ENCODE results near the gene HEPACAM. TPM values are rescaled to one million over a fixed set of nuclear protein-coding genes. Genes with fewer than 3 reads are reported as not detected.
A peak's percentile ranks its signal among the peaks of the same experiment; 100 is the strongest.

The HEPACAM gene
- total and polyA plus RNA-seq, 2 donors (not counting 3 experiments of a cell fraction or from before 2014, with no cell fraction given): not detected

DNA sequence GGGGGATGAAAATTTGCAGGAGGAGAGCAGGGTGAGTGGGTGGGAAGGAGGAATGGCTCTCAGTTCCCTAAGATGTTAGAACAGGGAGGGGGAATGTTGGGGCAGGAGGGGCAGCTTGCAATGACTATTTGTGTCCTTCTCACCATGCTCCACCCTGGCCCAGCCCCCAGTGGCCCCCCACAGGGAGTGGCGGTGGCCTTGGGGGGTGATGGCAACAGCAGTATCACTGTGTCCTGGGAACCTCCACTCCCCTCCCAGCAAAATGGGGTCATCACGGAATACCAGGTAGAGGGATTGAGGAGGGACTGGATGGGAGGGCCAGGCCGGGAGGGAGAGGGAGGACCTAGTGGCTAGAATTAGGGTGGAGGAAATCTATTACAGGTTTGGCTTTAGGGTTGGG lies 60.4 kb downstream of the HEPACAM start:
- CTCF ChIA-PET: interaction anchor here (1.1 to 3.5 kb wide), 10 partner anchors 9 to 127 kb away, joined by 3 to 70 read pairs (median 11); partner anchors contain the start of genes ROBO3 and ROBO4

More for the DNA sequence above, 60.4 kb downstream of the HEPACAM start:
- DNase-seq (ENCODE audit: low read depth, low spot score) (no peak), FAIRE-seq (no peak)
- no peak overlapping the region for H3K9ac ChIP-seq (replicated peaks; ENCODE audit: extremely low read depth, insufficient read depth, low read length)
- no peaks in the 10 kb centered on the region for H3K36me3 ChIP-seq (ENCODE audit: control insufficient read depth in 2 of 2, extremely low read depth in 1 of 2, insufficient read depth in 2 of 2, low read length in 2 of 2)
- H3K9me3 ChIP-seq (replicated peaks; ENCODE audit: control insufficient read depth, insufficient read depth, low read length): no peaks in the 10 kb centered on the region
- peaks cover 21% of the 10 kb centered on the region for H3K4me1 ChIP-seq (ENCODE audit: control insufficient read depth, extremely low read depth, insufficient read depth, low read length)
- peaks cover 26 to 34% of the 10 kb centered on the region in 2 experiments for H3K27me3 ChIP-seq (ENCODE audit: control insufficient read depth in 2 of 2, insufficient read depth in 2 of 2, low read length in 2 of 2)
- no peak overlapping the region for H3K4me3 ChIP-seq (replicated peaks in 1 of 3; ENCODE audit: insufficient read depth in 1 of 3, low read depth in 1 of 3, low read length in 3 of 3)
- H2AFZ ChIP-seq (ENCODE audit: low read depth, low read length): no peak overlapping the region
- TF ChIP-seq FOS (IDR thresholded peaks at IDR 0.05; ENCODE audit: borderline replicate concordance, insufficient read depth, low read length) (no peak), MYC (IDR thresholded peaks at IDR 0.05; ENCODE audit: low read depth, low read length) (no peak), POLR2AphosphoS5 (IDR thresholded peaks at IDR 0.05; ENCODE audit: insufficient read depth, low read depth, low read length) (no peak), JUN (IDR thresholded peaks at IDR 0.05; ENCODE audit: borderline replicate concordance, insufficient read depth, insufficient read length, low read depth) (no peak), EZH2 (IDR thresholded peaks at IDR 0.05; ENCODE audit: borderline replicate concordance, low read depth, low read length, severe bottlenecking) (no peak), GATA2 (IDR thresholded peaks at IDR 0.05; ENCODE audit: insufficient read depth, insufficient read length, low read depth, low read length) (no peak)
- TF ChIP-seq, protein P1, sequence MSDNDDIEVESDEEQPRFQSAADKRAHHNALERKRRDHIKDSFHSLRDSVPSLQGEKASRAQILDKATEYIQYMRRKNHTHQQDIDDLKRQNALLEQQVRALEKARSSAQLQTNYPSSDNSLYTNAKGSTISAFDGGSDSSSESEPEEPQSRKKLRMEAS (IDR thresholded peaks at IDR 0.05; ENCODE audit: insufficient read depth, insufficient read length): no peak
- TF ChIP-seq, protein P2, sequence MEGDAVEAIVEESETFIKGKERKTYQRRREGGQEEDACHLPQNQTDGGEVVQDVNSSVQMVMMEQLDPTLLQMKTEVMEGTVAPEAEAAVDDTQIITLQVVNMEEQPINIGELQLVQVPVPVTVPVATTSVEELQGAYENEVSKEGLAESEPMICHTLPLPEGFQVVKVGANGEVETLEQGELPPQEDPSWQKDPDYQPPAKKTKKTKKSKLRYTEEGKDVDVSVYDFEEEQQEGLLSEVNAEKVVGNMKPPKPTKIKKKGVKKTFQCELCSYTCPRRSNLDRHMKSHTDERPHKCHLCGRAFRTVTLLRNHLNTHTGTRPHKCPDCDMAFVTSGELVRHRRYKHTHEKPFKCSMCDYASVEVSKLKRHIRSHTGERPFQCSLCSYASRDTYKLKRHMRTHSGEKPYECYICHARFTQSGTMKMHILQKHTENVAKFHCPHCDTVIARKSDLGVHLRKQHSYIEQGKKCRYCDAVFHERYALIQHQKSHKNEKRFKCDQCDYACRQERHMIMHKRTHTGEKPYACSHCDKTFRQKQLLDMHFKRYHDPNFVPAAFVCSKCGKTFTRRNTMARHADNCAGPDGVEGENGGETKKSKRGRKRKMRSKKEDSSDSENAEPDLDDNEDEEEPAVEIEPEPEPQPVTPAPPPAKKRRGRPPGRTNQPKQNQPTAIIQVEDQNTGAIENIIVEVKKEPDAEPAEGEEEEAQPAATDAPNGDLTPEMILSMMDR (IDR thresholded peaks at IDR 0.05; ENCODE audit: extremely low read depth in 1 of 2, insufficient read depth in 1 of 2, low read depth in 1 of 2, low read length in 2 of 2): no peak
- no peaks in the 10 kb centered on the region for H4K20me1 ChIP-seq (replicated peaks; ENCODE audit: control insufficient read depth, extremely low read depth, insufficient read depth, low read length)
- no peaks in the 10 kb centered on the region for H3K79me2 ChIP-seq (ENCODE audit: control insufficient read depth, insufficient read depth, low read length)
- intact Hi-C loops (cut with micrococcal nuclease) (no loop called here), dilution Hi-C loops (cut with MboI; ENCODE audit: extremely low pct_ligation_motif_present, low sequenced_read_pairs) (no loop called here)
- no peaks in the 10 kb centered on the region for H3K9me1 ChIP-seq (replicated peaks; ENCODE audit: control insufficient read depth, extremely low read depth, insufficient read depth, low read length)
- no TSS peak for BruUV-seq (replicated peaks)
- POLR2A ChIA-PET: interaction anchor here (1.3 kb wide), 1 partner anchor 236 kb away, joined by 3 read pairs; the partner anchor contains the start of gene TMEM218
- H3K27ac ChIP-seq (ENCODE audit: insufficient read depth, low read depth, low read length): no peak overlapping the region
- peak overlapping the region; percentile 65 for H3K4me2 ChIP-seq (ENCODE audit: insufficient read depth, low read length)

Measured in endothelial cell of umbilical vein (primary cell).